Lung (tissue), 12 donors: ENCODE measurements around the gene USP46. TPM values are rescaled to one million over a fixed set of nuclear protein-coding genes. Genes with fewer than 3 reads are reported as not detected.

ENCODE experiments used
- ATAC-seq: fragments of 200-7000 bp; cut with Tn5 transposase; one replicate; pipeline ENCODE4 v1.9.1; 2020; ENCODE audit warnings: moderate number of reproducible peaks; ENCODE audit not compliant: insufficient read depth, low FRiP score
- DNase-seq, 3 donors: peaks; one replicate each; pipeline ENCODE4 v3.0.0-alpha.2; 2013 to 2017
- H3K27ac ChIP-seq, 2 donors: one replicate each; pipeline ENCODE4 v1.5.1; 2013; ENCODE audit warnings: mild to moderate bottlenecking in 2 of 2, moderate library complexity in 2 of 2, control low read depth in 1 of 2, inconsistent platforms in 1 of 2, low read depth in 1 of 2, low read length in 1 of 2
- H3K27me3 ChIP-seq, 3 donors: one replicate each; pipeline ENCODE4 v1.5.1; 2013; ENCODE audit warnings: low read length in 2 of 3; ENCODE audit not compliant: control insufficient read depth in 3 of 3, insufficient read depth in 3 of 3
- H3K36me3 ChIP-seq, 4 donors: one replicate each; pipeline ENCODE4 v1.5.1; 2013; ENCODE audit warnings: low read length in 4 of 4, mild to moderate bottlenecking in 1 of 4, moderate library complexity in 1 of 4; ENCODE audit not compliant: control insufficient read depth in 4 of 4, insufficient read depth in 4 of 4
- H3K4me1 ChIP-seq, 5 donors: one replicate each; pipeline ENCODE4 v1.5.1; 2013; ENCODE audit warnings: low read length in 5 of 5, mild to moderate bottlenecking in 2 of 5, moderate library complexity in 1 of 5; ENCODE audit not compliant: control insufficient read depth in 5 of 5, insufficient read depth in 5 of 5
- H3K4me3 ChIP-seq: one replicate; pipeline ENCODE4 v1.5.1; 2013; ENCODE audit warnings: mild to moderate bottlenecking, control low read depth, moderate library complexity
- H3K9ac ChIP-seq, 2 donors: one replicate each; pipeline ENCODE4 v1.5.1; 2013; ENCODE audit warnings: low read length in 2 of 2, control low read depth in 1 of 2; ENCODE audit not compliant: insufficient read depth in 1 of 2
- H3K9me3 ChIP-seq, 4 donors: one replicate each; pipeline ENCODE4 v1.5.1; 2013; ENCODE audit warnings: low read length in 3 of 4, mild to moderate bottlenecking in 1 of 4, moderate library complexity in 1 of 4; ENCODE audit not compliant: control insufficient read depth in 4 of 4, insufficient read depth in 3 of 4
- CTCF ChIP-seq: IDR thresholded peaks from 2 replicates; pipeline ENCODE4 v1.5.1; 2012; ENCODE audit warnings: mild to moderate bottlenecking; ENCODE audit errors: control extremely low read depth, extremely low read depth
- WGBS, 2 donors: extraction: QIAGEN DNeasy Blood & Tissue Kit; methylation state at CpG; one replicate each; pipeline ENCODE4 v1.1.7; 2013; 5-methylcytosine and 5-hydroxymethylcytosine counted together
- polyA plus RNA-seq, 2 donors: library from polyadenylated mRNA; stranded (reverse); fragments of 200-250 nt; gene quantifications; one replicate each; pipeline ENCODE4 v1.2.1, GENCODE V29; 2013
- total RNA-seq, 2 donors: library from RNA; depleted of rRNA in 1 of 2; stranded (reverse); fragments of >200 nt in 1 of 2; gene quantifications; one replicate each; pipeline ENCODE4 v1.2.1, GENCODE V29; 2014 to 2021
- donor health status: control.
- donor health status: control.
- donor health status: Bipolar disorder and iron deficiency.
- donor health status: healthy.
- donor health status: DM: yes; HTN: yes; CAD: no.

The USP46 gene
- total and polyA plus RNA-seq, 4 donors, result 2.3 to 30.8 (median 8.8) TPM

- Histone ChIP-seq H3K9me3 (peaks cover 0 to 4% (median 0%) of the 10 kb centered on the region in 4 donors), H3K4me3 (no peak overlapping the region), H3K4me1 (no peaks in the 10 kb centered on the region), H3K9ac (no peak overlapping the region), H3K27me3 (no peaks in the 10 kb centered on the region), H3K27ac (no peak overlapping the region), H3K36me3 (no peaks in the 10 kb centered on the region)
- no peak for ATAC-seq
- TF ChIP-seq CTCF, result no peak
- 90 to 94% methylated on average over 3 of the region's 3 CpGs for WGBS, 2 donors
- DNase-seq, result no peak
These were observed 28.6 kb upstream of the USP46 start for GRCh38 chr4:52687696-52688095.

DNA sequence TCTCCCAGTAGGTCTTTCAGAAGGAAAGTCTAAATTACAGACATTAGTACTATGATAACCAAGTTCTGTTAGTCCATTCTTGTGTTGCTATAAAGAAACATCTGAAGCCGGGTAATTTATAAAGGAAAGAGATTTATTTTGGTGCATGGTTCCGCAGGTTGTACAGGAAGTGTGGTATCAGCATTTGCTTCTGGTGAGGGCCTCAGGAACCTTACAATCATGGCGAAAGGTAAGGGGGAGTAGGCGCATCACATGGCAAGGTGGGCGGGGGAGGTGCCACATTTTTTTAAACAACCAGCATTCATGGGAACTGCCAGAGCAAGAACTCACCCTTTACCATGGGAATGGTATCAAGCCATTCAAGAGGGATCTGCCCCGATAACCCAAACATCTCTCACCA lies 26.2 kb upstream of the USP46 start:
- TF ChIP-seq CTCF, result no peak
- Histone ChIP-seq H3K4me1 (no peaks in the 10 kb centered on the region), H3K27ac (no peak overlapping the region), H3K27me3 (no peaks in the 10 kb centered on the region), H3K4me3 (no peak overlapping the region), H3K9ac (no peak overlapping the region), H3K36me3 (no peaks in the 10 kb centered on the region), H3K9me3 (peaks cover 0 to 2% (median 0%) of the 10 kb centered on the region in 4 donors)
- DNase-seq (no peak), ATAC-seq (no peak)
- 92 to 96% methylated on average over 6 of the region's 6 CpGs for WGBS, 2 donors

DNA sequence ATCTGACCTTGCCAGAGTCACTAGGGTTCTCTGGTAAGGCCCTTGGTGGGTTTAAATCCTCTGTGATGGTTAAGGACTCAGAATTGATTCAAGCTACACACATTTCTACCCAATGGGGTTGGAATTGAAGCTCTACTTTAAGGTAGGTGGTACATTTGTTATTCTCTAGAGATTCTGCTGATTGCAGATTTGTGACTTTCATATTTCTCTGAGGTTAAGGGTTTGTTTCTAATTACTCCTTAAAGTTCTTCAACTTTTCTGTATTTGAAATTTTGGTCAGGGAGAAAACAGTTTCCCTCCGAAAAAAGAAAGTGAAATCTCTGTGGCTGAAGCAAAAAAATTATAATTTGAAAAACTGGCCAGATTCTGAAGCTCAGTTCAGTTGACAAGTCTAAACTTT lies 25.8 kb upstream of the USP46 start:
- H3K4me3 ChIP-seq, result no peak overlapping the region
- no peak for TF ChIP-seq CTCF
- no peaks in the 10 kb centered on the region for H3K27me3 ChIP-seq
- no peak overlapping the region for H3K27ac ChIP-seq
- DNase-seq (no peak), ATAC-seq (no peak)
- H3K9ac ChIP-seq, result no peak overlapping the region
- H3K4me1 ChIP-seq, result no peaks in the 10 kb centered on the region
- no peaks in the 10 kb centered on the region for H3K36me3 ChIP-seq
- 84 to 91% methylated on average over 1 of the region's 1 CpG for WGBS, 2 donors
- peaks cover 0 to 2% (median 0%) of the 10 kb centered on the region in 4 donors for H3K9me3 ChIP-seq

- DNase-seq, result no peak
- Histone ChIP-seq H3K27ac (no peak overlapping the region), H3K9ac (no peak overlapping the region), H3K9me3 (peaks cover 0 to 2% (median 0%) of the 10 kb centered on the region in 4 donors), H3K36me3 (no peaks in the 10 kb centered on the region), H3K27me3 (no peaks in the 10 kb centered on the region), H3K4me3 (no peak overlapping the region), H3K4me1 (peaks cover 0 to 8% (median 0%) of the 10 kb centered on the region in 5 donors)
- TF ChIP-seq CTCF, result no peak
- 82 to 84% methylated on average over 2 of the region's 2 CpGs for WGBS, 2 donors
- ATAC-seq, result no peak
These were observed 21.3 kb upstream of the USP46 start for GRCh38 chr4:52680381-52680780.
